SK-N-SH (cell line): ENCODE measurements around the gene CAMK2D. TPM values are rescaled to one million over a fixed set of nuclear protein-coding genes. Genes with fewer than 3 reads are reported as not detected.

ENCODE experiments used
- CTCF ChIA-PET: fragments of 300-600, 350-600 bp; formaldehyde crosslinking; extraction: SDS; loops from one replicate; lab custom pipeline; 2021; lab: Yijun Ruan, JAX
- POLR2A ChIA-PET: fragments of 350-600 bp; sonication (Branson Sonifier 250); formaldehyde crosslinking; extraction: SDS; loops from one replicate; lab custom pipeline; 2020; ENCODE audit warnings: antibody characterized with exemption, inconsistent platforms; lab: Yijun Ruan, JAX
- DNase-seq: peaks from one replicate; pipeline ENCODE4 v3.0.0; 2012
- H2AFZ ChIP-seq: fragments of 200-600 bp; sonication (generic); 2 replicates; pipeline ENCODE4 v1.8.1; 2016; ENCODE audit warnings: antibody characterized with exemption, mild to moderate bottlenecking, low read depth
- H3F3A ChIP-seq: fragments of 200-600 bp; sonication (generic); replicated peaks from 2 replicates; pipeline ENCODE3; 2016; ENCODE audit warnings: antibody characterized with exemption, mild to moderate bottlenecking; ENCODE audit not compliant: insufficient read depth
- H3K27ac ChIP-seq, 2 experiments: fragments of 200-500 bp in 1 of 2; fragments of 200-600 bp in 1 of 2; sonication (Bioruptor generic) in 1 of 2; sonication (generic), shearing (Covaris generic) in 1 of 2; 2 replicates each; pipeline versions ENCODE4 v1.5.1 to v1.6.1; 2014 to 2016; ENCODE audit warnings: low read depth in 2 of 2, inconsistent platforms in 1 of 2, low read length in 1 of 2, mild to moderate bottlenecking in 1 of 2, mixed read lengths in 1 of 2
- H3K27me3 ChIP-seq: fragments of 200-600 bp; sonication (generic), shearing (Covaris generic); 2 replicates; pipeline ENCODE4 v1.6.1; 2016; ENCODE audit warnings: mixed run types; ENCODE audit not compliant: insufficient read depth
- H3K36me3 ChIP-seq, 2 experiments: fragments of 200-500 bp in 1 of 2; fragments of 200-600 bp in 1 of 2; sonication (Bioruptor generic) in 1 of 2; sonication (generic) in 1 of 2; replicated peaks in 1 of 2; 2 replicates each; pipeline versions ENCODE3 to v1.5.1; 2014 to 2016; ENCODE audit warnings: low read length in 1 of 2, mild to moderate bottlenecking in 1 of 2; ENCODE audit not compliant: insufficient read depth in 2 of 2, control insufficient read depth in 1 of 2
- H3K4me1 ChIP-seq, 2 experiments: fragments of 200-500 bp in 1 of 2; fragments of 200-600 bp in 1 of 2; sonication (Bioruptor generic) in 1 of 2; sonication (generic), shearing (Covaris generic) in 1 of 2; 2 replicates each; pipeline versions ENCODE4 v1.5.1 to v1.6.1; 2014 to 2016; ENCODE audit warnings: low read depth in 1 of 2, low read length in 1 of 2, mixed run types in 1 of 2; ENCODE audit not compliant: insufficient read depth in 2 of 2, control insufficient read depth in 1 of 2
- H3K4me2 ChIP-seq: fragments of 200-600 bp; sonication (generic), shearing (Covaris generic); 2 replicates; pipeline ENCODE4 v1.6.1; 2017; ENCODE audit warnings: mixed run types
- H3K4me3 ChIP-seq, 2 experiments: fragments of 200-500 bp in 1 of 2; fragments of 200-600 bp in 1 of 2; sonication (Bioruptor generic) in 1 of 2; sonication (generic), shearing (Covaris generic) in 1 of 2; 2 replicates each; pipeline versions ENCODE4 v1.5.1 to v1.8.1; 2014 to 2016; ENCODE audit warnings: low read depth in 2 of 2, inconsistent platforms in 1 of 2, low read length in 1 of 2, mild to moderate bottlenecking in 1 of 2, mixed read lengths in 1 of 2, moderate library complexity in 1 of 2
- H3K79me2 ChIP-seq: fragments of 200-600 bp; sonication (generic); 2 replicates; pipeline ENCODE4 v1.8.1; 2017; ENCODE audit warnings: mild to moderate bottlenecking; ENCODE audit not compliant: insufficient read depth
- H3K9ac ChIP-seq: fragments of 200-600 bp; sonication (generic); 2 replicates; pipeline ENCODE4 v1.6.1; 2017; ENCODE audit warnings: mixed run types
- H3K9me2 ChIP-seq: fragments of 200-600 bp; sonication (generic); 2 replicates; pipeline ENCODE4 v1.6.1; 2017; ENCODE audit warnings: mixed run types
- H3K9me3 ChIP-seq: fragments of 200-600 bp; sonication (generic); 2 replicates; pipeline ENCODE4 v1.6.1; 2017; ENCODE audit warnings: mixed run types, mild to moderate bottlenecking, moderate library complexity
- H4K20me1 ChIP-seq: fragments of 200-600 bp; sonication (generic); 2 replicates; pipeline ENCODE4 v1.6.1; 2017; ENCODE audit warnings: mild to moderate bottlenecking, mixed run types; ENCODE audit not compliant: insufficient read depth
- CTCF ChIP-seq: fragments of 200-600 bp; sonication (generic); IDR thresholded peaks from 2 replicates; pipeline ENCODE4 v1.6.1; 2017; ENCODE audit warnings: antibody characterized with exemption, mild to moderate bottlenecking, moderate library complexity
- FOSL2 ChIP-seq: IDR thresholded peaks from 2 replicates; pipeline ENCODE4 v1.4.0; 2012; ENCODE audit warnings: low read depth, mild to moderate bottlenecking, moderate library complexity, borderline replicate concordance
- FOXM1 ChIP-seq: IDR thresholded peaks from 2 replicates; pipeline ENCODE4 v1.4.0; 2012; ENCODE audit warnings: low read depth, mild to moderate bottlenecking
- GABPA ChIP-seq: IDR thresholded peaks from 2 replicates; pipeline ENCODE4 v1.4.0; 2012; ENCODE audit warnings: low read depth, mild to moderate bottlenecking
- JUND ChIP-seq: IDR thresholded peaks from 2 replicates; pipeline ENCODE4 v1.4.0; 2012
- MAX ChIP-seq: IDR thresholded peaks from 2 replicates; pipeline ENCODE4 v1.4.0; 2012; ENCODE audit warnings: low read depth
- NFIC ChIP-seq: IDR thresholded peaks from 2 replicates; pipeline ENCODE4 v1.4.0; 2012; ENCODE audit warnings: borderline replicate concordance
- NRF1 ChIP-seq: IDR thresholded peaks from 2 replicates; pipeline ENCODE4 v1.6.1; 2012; ENCODE audit warnings: low read depth, mild to moderate bottlenecking, low read length
- RAD21 ChIP-seq: IDR thresholded peaks from 2 replicates; pipeline ENCODE4 v1.6.1; 2012; ENCODE audit warnings: mild to moderate bottlenecking, low read length
- RCOR1 ChIP-seq: fragments of 150-350 bp; IDR thresholded peaks from 2 replicates; pipeline ENCODE4 v1.6.1; 2017; ENCODE audit warnings: antibody characterized with exemption, low read length
- REST ChIP-seq: IDR thresholded peaks from 2 replicates; pipeline ENCODE4 v1.6.1; 2012; ENCODE audit warnings: mild to moderate bottlenecking, low read depth, low read length, moderate library complexity
- SIN3A ChIP-seq: IDR thresholded peaks from 2 replicates; pipeline ENCODE4 v1.6.1; 2012; ENCODE audit warnings: low read depth, mild to moderate bottlenecking, low read length, moderate library complexity, borderline replicate concordance
- TCF12 ChIP-seq: IDR thresholded peaks from 2 replicates; pipeline ENCODE4 v1.4.0; 2012
- YY1 ChIP-seq: IDR thresholded peaks from 2 replicates; pipeline ENCODE4 v1.4.0; 2012; ENCODE audit warnings: low read depth, mild to moderate bottlenecking
- WGBS: methylation state at CpG from one replicate; pipeline ENCODE4 v1.1.6; 2017; ENCODE audit warnings: low lambda C conversion rate; 5-methylcytosine and 5-hydroxymethylcytosine counted together
- polyA plus RNA-seq, 3 experiments: library from polyadenylated mRNA; depleted of rRNA; stranded (reverse); fragments of >200 nt; gene quantifications; 2 replicates each; pipeline ENCODE4 v1.2.3, GENCODE V29; 2012

Gene CAMK2D
- polyA plus RNA-seq, 1 of the 3 experiments (the other 2 are of a cell fraction): 17.0 TPM

- H3K4me3 ChIP-seq: no peak overlapping the region
- DNase-seq: no peak
- no peaks in the 10 kb centered on the region; the same call in 1 of the 2 replicates for H4K20me1 ChIP-seq
- H3K27ac ChIP-seq: no peak overlapping the region
- no peaks in the 10 kb centered on the region for H3K27me3 ChIP-seq
- peaks cover 15% of the 10 kb centered on the region for H3F3A ChIP-seq
- H3K4me2 ChIP-seq: no peak overlapping the region
- H3K79me2 ChIP-seq: peaks cover 19% of the 10 kb centered on the region
- H3K36me3 ChIP-seq: peaks cover 0 to 12% of the 10 kb centered on the region in 2 experiments
- no peak overlapping the region for H3K9ac ChIP-seq
- POLR2A ChIA-PET: no interaction called here
- CTCF ChIA-PET: interaction anchor here (1.0 kb wide), 1 partner anchor 21 kb away, joined by 4 read pairs; no protein-coding TSS in a partner anchor
- no peak for TF ChIP-seq CTCF
- no peak for TF ChIP-seq GABPA
- no peak for TF ChIP-seq RAD21
- TF ChIP-seq SIN3A: no peak
- TF ChIP-seq MAX: no peak
- no peak for TF ChIP-seq JUND
- no peak for TF ChIP-seq NRF1
- TF ChIP-seq YY1: no peak
- no peak for TF ChIP-seq REST
- no peak for TF ChIP-seq RCOR1
- no peaks in the 10 kb centered on the region for H3K9me3 ChIP-seq
- H2AFZ ChIP-seq: no peak overlapping the region
- 91% methylated on average over 2 of the region's 2 CpGs for WGBS
- H3K9me2 ChIP-seq: no peaks in the 10 kb centered on the region
- H3K4me1 ChIP-seq: peaks cover 0 to 11% of the 10 kb centered on the region in 2 experiments; a peak in 2 of 4 replicates
These were observed 147.1 kb downstream of the CAMK2D start for GRCh38 chr4:113614414-113614813.

- TF ChIP-seq FOSL2 (no peak), GABPA (no peak), NFIC (no peak), MAX (no peak), CTCF (no peak), TCF12 (no peak), RCOR1 (no peak), JUND (0 out of 2 replicates have a peak, but pooled peaks have one; percentile 10), FOXM1 (no peak)
- H3K4me2 ChIP-seq: peak overlapping the region; percentile 35; the same call in 1 of the 2 replicates
- H3K4me1 ChIP-seq: peaks cover 0 to 11% of the 10 kb centered on the region in 2 experiments; a peak in 2 of 4 replicates
- H3K27me3 ChIP-seq: no peaks in the 10 kb centered on the region
- H3K9me3 ChIP-seq: no peaks in the 10 kb centered on the region
- H3K36me3 ChIP-seq: peaks cover under 1 to 19% of the 10 kb centered on the region in 2 experiments
- peak overlapping the region in 1 of 2 experiments; percentile 41; a peak in 1 of 4 replicates for H3K27ac ChIP-seq
- H3K79me2 ChIP-seq: peaks cover 19% of the 10 kb centered on the region
- H3K9ac ChIP-seq: no peak overlapping the region
- H4K20me1 ChIP-seq: no peaks in the 10 kb centered on the region; the same call in 1 of the 2 replicates
- POLR2A ChIA-PET: no interaction called here
- CTCF ChIA-PET: interaction anchor here (1.0 kb wide), 1 partner anchor 22 kb away, joined by 4 read pairs; no protein-coding TSS in a partner anchor
- DNase-seq: no peak
- no peak overlapping the region for H3K4me3 ChIP-seq
- 100% methylated on average over 4 of the region's 4 CpGs for WGBS
- H3K9me2 ChIP-seq: no peaks in the 10 kb centered on the region
- peaks cover 15% of the 10 kb centered on the region for H3F3A ChIP-seq
- H2AFZ ChIP-seq: no peak overlapping the region
These were observed 148.0 kb downstream of the CAMK2D start for GRCh38 chr4:113613503-113613902.
